ENCODE data around the gene SPG11.
"Not testable (repeated sequence)": the region's sequence is repeated elsewhere in the genome, so short reads cannot be mapped to it uniquely, and the experiment has no call there.

Gene SPG11

DNA sequence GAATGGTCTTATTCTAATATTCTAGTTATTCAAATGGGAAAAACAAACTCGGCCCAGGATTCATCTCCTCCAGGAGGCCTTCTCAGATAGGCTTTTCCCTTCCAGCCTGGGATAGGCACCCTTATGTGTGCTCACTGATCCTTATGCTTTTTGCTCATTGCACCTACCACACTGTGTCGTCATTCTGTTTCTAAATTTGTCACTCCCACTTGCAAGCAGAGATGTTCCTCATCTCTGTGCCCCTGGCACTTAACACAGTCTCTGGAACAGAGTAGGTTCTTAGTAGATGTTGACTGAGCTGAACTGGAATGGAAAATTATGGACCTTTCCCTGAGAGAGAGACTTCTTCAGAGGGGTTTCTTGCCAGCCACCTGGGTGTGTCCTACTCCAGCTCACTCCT, 18.7 kb upstream of the SPG11 start:
- no peak for DNase-seq

DNA sequence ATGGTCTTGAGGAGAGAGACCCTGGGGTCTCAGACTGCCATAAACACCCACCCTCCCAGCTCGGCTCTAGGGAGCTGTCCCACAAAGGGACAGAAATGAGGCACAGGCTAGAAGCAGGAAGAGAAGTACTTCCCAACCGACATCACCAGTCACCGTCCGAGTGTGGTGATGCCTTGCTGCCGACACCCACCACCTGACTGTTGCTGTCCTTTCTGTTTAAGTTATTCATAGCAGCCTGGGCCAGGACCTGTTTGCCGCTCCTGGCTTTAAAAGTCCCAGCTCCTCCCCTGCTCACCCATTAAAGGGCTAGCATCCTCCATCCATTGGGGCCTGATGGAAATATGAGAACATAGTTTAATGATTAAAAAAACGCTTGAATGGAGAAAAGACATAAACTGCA, 13.2 kb upstream of the SPG11 start:
- no peak for DNase-seq

DNA sequence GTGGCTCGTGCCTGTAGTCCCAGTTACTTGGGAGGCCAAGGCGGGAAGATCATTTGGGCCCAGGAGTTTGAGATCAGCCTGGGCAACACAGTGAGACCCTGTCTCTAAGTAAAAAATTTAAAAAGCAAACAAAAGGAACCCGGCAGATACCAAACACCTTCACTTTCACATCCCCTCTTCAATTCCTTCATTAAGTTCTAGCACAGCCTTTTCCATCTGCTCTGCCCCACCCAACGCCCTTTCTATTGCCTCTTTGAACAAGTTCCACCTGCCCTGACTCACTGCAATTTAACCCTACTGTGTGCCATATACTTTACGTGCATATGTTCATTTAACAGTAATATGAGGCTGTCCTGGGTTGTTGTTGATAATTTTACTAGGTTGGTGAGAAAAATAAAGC, 12.4 kb upstream of the SPG11 start:
- DNase-seq = no peak

GRCh38 chr15:44673639-44674038, 10.2 kb upstream of the SPG11 start:
- DNase-seq = no peak

- no peak for DNase-seq
Measured at GRCh38 chr15:44670087-44670950, 6.9 kb upstream of the SPG11 start.

GRCh38 chr15:44668921-44669320, 5.5 kb upstream of the SPG11 start:
- no peak for DNase-seq

- no peak for DNase-seq
Measured at GRCh38 chr15:44667039-44667360, 3.5 kb upstream of the SPG11 start.

DNA sequence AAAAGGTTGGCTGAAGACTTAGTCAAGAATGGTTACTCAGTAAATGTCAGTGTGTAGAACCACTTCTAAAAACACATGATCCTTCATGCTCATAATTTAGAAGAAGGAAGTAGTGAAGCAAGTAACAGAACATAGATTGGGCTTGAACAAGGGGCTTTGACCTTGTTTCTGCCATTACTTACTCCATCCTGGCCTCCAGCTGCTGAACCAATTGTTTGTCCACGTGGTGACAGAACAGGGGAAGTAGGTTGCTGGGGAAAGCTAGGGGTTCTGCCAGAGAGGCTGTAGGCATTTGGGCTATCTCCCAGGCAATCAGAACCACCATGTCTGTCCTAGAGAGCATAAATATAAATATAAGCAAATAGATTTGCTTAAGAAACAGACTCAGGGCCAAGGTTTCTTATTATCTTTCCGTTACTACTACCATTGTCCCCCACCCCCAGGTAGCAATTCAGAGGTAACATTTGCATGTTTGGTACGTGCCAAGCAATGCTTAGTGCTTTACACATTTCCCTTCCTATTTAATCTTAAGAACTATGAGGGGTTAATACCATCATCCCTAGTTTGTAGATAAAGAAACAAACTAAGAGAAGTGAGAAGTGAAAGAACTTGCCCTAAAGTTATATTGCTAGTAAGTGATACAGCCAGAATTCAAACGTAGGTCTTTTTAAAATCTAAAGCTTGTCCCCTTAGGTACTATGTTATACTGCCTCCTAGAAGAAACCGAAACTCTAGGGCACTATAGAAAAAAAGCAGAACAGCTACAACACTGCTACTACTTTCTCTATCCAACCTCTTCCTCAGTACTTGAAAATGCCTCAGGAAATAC, 3.0 kb upstream of the SPG11 start:
- no peak for DNase-seq

DNA sequence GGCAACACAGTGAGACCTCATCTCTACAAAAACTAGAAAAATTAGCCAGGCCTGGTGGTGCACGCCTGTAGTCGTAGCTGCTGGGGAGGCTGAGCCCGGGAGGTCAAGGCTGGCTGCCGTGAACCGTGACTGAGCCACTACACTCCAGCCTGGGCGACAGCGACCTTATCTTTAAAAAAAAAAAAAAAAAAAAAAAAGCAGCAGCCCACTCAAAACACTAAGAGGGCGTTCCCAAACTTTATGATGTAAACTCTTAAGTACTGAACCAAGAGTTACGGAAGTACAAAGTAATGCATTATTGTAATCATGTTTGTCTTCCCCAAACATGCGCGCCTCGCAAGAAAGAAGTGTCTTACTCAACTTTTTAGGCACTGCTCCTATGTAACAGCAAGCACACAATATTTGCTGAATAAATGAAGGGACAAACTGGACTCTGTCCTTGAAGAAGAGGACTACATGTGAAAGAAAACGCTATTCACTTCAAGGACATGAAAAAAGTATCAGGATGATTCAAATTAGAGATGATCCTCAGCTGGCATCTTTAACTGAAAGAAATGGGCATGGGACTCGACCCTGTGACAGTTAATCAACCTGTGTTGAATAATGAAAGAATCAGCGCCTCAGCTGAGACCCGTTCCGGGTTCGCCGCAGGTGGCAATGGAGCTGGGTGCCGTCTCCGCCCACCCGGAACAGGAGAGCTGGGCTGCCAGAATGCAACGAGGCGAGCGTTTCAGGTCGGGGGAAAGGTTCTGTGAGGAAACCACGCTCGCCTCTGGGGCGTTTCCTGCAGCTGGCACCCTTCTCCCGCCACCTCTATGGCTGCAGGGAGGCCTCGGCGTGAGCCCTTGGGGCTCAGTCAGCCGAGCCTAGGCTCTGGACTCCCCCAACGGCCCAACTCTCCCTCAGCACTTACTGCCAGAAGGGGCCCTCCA, 718 bp downstream of the SPG11 start:
- peak; percentile 38 for DNase-seq

DNA sequence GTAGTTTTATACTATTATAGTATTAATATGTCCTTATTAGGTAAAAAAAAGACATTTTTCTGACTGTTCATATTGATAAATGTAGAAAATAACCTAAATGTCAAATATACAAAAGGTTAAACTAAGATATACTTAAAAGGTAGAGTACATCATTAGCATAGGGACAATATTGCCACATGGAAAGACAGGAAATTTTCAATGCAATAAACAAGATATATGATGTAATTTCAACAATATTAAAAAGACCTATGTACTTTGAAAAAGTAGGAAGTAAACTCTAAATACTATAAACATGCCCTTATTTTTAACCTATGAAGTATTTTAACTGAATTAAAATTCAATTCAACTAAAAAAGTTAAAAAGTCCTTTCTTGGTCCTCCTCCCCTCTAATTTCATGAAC, 1.9 kb downstream of the SPG11 start:
- DNase-seq = no peak

DNA sequence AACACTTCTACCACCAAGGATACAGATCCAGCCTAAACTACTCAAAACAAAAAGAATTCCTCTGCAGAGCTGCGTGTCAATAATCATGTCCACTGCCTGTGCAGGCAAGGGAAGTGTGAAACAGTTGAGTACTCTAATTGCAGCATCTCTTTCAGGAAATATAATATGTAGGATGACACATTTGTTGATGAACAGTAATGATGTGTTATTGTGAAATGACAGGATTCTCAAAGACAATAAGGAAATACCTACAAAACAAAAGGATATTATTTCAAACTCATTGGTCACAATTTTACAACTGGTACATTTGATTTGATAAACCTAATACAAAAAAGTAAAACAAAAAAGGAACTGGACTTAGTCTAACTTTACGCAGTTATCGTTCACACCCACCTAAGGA, 4.4 kb downstream of the SPG11 start:
- no peak for DNase-seq

DNA sequence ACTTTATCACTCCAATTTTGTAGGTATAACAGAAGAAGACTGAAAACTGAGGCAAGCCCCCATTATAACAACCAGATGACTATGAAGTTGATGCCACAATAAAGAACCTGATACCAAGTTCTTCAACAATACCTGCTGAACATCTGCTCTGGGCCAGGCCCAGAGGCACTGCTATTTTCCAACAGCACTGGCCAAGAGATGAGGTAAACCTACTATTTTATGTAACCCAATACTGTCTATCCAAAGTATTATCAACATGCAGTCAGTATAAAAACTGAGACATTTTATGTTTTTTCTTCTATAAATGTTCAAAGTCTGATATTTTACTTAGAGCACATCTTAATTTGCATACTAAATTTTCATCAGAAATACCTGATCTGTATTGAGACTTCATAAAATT, 6.1 kb downstream of the SPG11 start:
- no peak for DNase-seq

DNA sequence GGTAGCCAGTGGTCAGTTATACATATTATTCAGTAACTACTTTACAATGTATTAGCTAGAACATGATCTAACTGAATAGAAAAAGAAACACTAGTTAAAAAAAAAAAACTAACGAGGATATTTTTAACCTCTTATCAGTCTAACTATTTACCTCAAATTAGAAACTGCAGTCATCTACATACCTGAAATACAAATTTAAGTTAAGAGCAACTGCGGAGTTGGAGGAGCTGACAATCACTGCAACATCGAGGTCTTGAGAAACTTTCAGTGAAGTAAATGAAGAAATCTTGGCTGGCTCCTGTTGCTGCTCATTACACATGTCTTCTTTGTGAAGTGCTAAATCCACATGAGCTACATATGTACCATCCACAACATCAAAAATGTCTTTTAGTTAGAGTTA, 6.5 kb downstream of the SPG11 start:
- DNase-seq = no peak

GRCh38 chr15:44656298-44656697, 7.2 kb downstream of the SPG11 start:
- no peak for DNase-seq

DNA sequence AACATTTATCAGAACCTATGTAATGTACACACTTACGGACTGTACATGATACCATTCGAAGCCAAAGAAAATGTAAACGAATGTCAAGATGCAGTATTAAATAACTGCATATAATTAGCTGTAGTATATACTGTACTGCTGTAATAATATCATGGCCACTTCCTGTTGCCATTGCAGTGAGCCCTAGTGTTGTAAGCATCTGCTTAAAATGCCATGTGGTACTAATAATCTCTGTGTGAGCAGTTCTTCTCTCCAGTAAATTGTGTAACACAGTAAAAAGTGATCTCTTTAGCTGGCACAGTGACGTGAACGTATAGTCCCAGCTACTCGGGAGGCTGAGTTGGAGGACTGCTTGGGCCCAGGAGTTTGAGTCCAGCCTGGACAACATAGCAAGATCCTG, 8.6 kb downstream of the SPG11 start:
- DNase-seq = no peak

- DNase-seq = no peak
Measured at GRCh38 chr15:44647637-44648036, 15.8 kb downstream of the SPG11 start.

DNA sequence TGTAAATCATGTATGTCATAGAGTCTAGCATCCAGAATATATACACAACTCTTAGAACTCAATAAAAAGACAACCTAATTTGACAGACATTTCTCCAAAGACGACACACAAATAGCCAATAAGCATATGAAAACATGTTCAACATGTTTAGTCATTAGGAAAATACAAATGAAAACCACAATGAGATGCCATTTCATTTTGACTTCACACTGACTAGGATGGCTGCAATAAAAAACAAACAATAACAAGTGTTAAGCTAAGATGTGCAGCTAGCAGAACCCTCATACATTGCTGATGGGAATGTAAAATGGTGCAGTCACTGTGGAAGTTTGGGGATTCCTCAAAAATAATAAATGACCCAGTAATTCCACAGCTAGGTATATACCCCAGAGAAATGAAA, 16.4 kb downstream of the SPG11 start:
- DNase-seq = no peak

GRCh38 chr15:44646460-44646859, 17.0 kb downstream of the SPG11 start:
- DNase-seq = no peak

DNA sequence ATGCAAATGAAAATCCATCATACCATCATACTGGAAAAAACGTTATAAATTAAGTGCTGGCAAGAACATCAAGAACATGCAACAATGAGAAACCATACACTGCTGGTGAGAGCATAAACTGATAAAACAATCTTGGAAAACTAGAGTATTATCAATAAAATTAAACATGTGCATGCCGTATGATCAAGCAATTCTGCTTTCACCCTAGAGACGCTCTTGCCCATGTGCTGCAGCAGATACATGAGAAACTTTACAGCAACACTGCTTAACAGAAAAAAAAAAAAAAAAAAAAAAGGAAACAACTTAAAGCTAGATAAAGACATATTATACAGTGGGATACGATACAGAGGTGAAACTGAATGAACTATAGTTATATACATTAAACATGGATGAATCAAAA, 21.8 kb downstream of the SPG11 start:
- DNase-seq = no peak

- no peak for DNase-seq
Measured at GRCh38 chr15:44636976-44637375, 26.5 kb downstream of the SPG11 start.

DNA sequence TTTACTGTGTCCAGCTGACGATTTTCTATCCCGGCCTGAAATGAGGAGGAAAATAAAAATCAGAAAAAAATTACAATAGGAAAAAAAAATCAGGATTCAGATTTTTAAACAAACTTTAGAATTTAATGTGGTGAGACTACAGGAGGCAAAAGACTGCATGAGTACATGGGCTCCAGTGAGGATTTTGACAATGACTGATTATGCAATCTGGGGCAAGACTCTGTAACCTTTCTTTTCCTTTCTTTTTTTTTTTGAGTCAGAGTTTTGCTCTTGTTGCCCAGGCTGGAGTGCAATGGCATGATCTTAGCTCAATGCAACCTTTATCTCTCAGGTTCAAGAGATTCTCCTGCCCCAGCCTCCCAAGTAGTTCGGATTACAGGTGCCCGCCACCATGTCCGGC, 29.9 kb downstream of the SPG11 start:
- no peak for DNase-seq

- DNase-seq = not testable (repeated sequence)
Measured at GRCh38 chr15:44625286-44625685, 38.2 kb downstream of the SPG11 start.

- DNase-seq = no peak
Measured at GRCh38 chr15:44623178-44623577, 40.3 kb downstream of the SPG11 start.
